ENCODE results near the gene NEUROD1.

GRCh38 chr2:181626671-181627070 lies 53.6 kb downstream of the NEUROD1 start:
- no peak for TF ChIP-seq CTCF (IDR thresholded peaks at IDR 0.05)
- TF ChIP-seq POLR2AphosphoS5 (IDR thresholded peaks at IDR 0.05): no peak

All from prostate gland (tissue), 2 donors.